HG03108 (cell line): ENCODE measurements around the gene EMID1.

Source experiments
- ATAC-seq: cut with Tn5 transposase; IDR thresholded peaks from one replicate; pipeline ENCODE4 v1.9.1; 2021; ENCODE audit warnings: moderate library complexity; ENCODE audit not compliant: unreplicated experiment

Gene EMID1

DNA sequence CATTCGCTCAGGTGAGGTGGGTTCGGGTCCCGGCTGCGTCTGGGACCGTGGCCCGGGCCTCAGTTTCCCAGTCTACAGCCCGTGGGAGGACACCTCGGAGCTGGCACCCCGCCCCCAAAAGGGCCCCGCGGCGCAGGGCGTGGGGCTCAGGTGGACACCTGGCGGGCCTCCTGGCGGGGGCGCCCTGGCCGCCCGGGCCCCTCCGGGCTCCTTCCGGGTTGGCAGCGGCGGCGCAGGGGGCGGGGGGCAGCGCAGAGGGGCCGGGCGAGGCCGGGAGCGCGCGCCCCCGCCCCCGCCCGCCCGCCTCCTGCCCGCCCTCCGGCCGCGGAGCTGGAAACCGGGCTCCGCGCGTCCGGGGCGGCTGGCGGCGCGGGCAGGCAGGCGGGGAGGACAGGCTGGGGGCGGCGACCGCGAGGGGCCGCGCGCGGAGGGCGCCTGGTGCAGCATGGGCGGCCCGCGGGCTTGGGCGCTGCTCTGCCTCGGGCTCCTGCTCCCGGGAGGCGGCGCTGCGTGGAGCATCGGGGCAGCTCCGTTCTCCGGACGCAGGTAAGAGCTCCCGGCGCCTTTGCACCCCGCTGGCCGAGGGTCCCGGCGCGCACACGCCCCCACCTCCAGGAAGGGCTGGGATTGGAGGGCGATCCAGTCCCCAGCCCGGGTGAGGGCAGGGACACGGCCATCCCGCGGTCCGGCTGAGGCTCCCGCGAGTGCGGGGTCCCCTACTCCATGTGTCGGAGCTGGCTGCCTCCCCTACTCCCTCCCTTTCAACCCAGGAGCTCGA is at the start of gene EMID1:
Gene EMID1 (plus strand): TSS at position 303 of the 778 bp plus-strand sequence. CDS start 143 bp downstream, at position 446.
- ATAC-seq = no peak

DNA sequence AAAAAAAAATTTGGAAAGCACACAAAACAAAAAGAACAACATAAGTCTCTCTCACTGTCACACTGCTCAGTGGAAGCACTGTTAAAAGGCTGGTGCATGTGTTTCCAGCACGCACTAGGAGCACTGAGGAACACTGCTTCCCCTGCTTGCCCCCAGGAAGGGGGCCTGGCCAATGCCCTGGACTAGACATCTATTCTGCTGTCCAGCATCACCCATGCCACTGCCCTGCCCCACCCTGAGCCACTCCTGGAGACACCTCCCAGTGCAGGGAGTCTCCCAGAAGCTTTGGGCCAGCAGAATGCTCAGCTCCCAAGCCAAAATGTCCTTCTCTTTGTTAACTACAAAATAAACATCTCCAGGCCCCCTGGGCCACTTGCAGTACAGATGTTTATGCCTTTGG is 49.7 kb upstream of the EMID1 start:
- ATAC-seq = no peak

DNA sequence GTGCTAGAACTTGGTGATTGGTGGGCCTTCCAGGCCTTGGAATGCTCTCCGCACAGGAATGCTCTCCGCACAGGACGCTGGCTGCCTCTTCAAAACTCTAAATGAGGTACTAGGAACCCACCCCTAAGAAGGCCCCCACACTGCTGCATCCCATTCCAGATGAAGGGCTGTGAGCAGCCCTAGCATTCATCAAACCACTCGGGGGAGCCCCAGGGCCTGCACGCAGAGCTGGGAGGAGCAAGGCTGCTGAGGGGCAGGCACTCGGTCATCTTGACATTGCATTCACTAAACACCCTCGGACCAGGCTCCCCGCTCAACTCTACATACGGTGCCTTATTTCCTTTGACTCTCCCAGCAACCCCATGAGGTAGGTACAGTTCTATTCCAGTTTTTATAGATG is 49.2 kb upstream of the EMID1 start:
- ATAC-seq = peak; percentile 60

DNA sequence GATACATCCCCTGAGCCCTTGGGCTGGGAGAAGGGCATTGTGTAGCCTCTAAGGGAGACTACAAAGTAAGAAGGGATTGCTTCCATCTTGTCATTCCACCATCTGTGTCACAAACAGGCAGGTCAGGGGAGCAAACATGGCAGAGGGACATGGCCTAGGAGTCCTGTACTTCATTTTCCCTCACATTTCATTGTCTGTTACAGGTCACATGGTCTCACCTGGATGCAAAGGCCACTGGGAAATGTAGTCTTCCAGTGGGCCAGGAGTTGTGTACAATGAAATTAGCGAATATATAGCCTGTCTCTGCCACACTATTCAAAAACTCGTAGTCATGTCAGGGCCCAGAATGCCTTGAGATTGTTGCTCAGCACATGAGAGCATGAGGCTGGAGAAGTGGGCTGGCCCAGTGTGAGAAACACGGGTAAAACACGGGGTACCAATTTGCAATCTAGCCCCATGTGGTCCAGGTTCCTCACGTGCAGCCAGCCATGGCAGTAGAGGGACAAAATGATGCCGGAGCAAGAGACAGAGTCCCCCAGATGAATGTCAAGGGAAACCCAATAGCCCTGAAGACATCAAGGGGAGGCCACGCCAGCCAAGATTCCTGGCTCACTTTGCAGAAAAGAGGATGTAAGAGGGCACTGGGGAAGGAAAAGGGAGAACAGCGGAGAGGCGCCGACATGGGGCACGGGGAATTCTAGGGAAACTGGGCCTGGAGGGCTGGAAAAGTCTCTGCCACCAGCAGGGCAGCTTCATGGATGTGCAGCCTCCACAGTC is 47.7 kb upstream of the EMID1 start:
- ATAC-seq = no peak

DNA sequence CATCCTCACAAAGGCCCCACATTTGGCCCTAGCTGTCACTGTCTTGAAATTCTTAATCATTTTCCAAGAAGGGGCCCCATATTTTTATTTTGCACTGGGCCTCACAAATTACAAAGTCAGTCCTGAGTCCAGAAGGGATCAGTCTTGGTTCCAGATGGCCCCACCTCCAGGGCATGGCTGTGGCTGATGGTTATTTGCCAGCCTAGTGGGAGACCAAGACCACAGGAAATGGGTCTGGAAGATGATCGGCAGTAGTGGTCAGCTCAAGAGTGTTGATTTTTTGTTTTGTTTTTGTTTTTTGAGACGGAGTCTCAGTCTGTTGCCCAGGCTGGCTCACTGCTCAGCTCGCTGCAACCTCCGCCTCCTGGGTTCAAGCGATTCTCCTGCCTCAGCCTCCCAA is 47.1 kb upstream of the EMID1 start:
- no peak for ATAC-seq

DNA sequence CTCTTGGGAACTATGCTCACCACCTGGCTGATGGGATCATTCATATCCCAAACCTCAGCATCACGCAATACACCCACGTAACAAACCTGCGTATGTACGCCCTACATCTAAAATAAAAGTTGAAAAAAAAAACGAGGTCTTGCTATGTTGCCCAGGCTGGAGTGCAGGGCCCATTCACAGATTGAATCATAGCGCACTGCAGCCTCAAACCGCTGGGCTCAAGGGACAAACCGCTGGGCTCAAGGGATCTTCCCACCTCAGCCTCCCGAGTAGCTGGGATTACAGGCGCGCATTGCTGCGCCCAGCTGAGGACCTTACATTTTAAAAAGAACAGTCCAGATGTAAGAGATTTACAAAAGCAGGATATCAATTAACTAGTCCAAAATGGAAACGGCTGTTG is 41.9 kb upstream of the EMID1 start:
- ATAC-seq = no peak

DNA sequence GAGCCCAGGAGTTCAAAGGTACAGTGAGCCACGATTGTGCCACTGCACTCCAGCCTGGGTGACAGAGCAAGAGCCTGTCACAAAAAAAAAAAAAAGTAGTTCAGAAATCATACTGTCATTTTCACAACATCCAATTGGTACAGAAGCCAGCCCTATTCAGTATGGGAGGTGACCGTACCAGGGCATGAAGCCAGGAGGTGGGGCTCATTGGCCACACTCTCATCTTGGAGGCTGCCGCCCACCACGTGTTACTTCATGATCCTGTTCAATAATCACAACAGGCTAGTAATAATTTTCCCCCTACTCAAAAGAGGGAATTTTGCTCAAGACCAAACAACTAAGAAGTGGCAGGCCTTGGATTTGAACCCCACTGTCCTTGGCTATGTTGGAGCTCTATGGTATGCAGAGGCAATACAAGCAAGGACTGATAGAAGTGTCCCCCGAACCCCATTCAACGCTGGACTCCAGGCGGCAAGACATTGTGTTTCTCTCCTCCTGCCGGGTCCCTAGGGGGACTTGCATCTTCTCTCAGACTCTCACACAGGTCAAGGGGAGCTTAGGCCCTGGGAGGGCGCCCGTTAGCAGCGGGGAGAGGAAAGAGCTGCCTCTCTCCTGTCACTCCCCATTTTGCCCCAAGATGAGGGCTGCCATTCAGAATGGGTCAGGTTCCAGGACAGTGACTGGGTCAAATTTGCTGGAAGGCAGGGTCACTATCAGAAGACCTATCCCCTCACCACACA is 40.2 kb upstream of the EMID1 start:
- no peak for ATAC-seq

DNA sequence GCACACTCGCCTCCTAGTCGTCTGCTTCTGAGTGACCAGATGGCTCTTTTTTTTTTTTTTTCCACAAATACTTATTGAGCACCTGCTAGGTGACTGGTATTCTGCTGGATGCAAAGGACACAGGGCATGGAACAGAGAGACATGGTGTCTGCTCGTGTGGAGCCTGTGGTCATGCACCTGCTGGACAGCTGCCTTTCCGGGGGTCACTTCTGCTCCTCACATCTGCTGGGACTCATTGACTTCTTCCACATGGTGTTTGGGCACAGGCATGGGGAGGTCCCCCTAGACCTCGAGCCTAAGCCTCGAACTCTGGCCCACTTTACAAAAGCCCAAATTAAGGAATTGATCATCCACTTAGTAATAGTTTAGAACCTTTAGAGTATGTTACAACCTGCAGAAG is 39.5 kb upstream of the EMID1 start:
- ATAC-seq = no peak

DNA sequence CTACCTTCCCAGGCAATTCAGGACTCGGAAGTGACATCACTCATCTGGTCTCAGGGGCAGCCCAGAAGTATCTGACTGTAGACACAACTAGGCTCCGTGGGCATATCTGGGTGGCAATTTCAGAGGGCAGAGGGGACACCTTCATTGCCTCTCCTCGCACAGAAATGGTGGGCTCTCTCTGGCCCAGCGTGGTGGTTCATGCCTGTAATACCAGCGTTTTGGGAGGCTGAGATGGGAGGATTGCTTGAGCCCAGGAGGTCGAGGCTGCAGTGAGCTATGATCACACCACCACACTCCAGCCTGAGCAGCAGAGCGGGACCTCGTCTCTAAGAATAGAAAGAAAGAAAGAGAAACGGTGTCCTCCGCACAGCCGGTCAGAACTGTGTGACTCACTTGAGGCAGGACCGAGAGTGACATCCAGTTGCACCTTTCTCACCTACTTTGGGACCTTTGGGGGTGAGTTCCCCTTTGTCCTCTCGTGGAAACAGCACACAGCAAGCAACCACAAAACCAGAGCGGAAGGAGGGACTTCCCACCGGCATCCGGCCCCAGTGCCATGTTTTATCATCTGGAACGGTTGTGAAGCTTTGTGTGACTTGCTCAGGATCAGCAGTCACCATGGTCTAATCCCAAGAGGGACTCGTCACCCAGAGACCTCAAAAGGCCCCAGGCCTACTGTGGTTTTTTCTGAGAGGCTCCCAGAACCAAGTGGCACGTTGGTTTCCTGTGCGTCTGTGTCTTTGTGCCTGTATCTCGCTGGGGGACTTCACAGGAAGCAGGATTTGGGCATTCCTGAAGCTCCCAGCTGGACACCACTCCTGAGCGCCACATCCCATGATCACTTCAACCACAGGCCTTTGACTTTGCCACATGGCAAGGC is 38.4 kb upstream of the EMID1 start:
- ATAC-seq = peak; percentile 82

DNA sequence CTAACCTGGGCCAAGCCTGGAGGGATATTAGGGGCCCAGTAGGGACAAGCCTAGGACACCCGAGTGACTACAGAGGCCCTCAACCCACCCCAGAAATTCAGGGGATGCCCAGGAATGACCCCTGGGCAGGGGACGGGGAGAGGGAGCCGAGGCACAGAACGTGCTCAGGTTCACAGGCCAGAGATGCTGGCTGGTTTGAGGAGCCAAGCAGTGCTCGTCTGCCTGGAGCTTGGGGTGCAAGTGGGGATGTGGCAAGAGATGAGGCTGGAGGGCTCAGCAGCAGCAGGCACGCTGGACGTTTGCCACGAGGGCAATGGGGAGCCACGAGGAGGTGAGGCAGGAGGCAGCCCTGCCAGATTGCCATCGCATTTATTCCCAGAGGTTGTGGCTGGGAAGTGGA is 34.0 kb upstream of the EMID1 start:
- no peak for ATAC-seq

DNA sequence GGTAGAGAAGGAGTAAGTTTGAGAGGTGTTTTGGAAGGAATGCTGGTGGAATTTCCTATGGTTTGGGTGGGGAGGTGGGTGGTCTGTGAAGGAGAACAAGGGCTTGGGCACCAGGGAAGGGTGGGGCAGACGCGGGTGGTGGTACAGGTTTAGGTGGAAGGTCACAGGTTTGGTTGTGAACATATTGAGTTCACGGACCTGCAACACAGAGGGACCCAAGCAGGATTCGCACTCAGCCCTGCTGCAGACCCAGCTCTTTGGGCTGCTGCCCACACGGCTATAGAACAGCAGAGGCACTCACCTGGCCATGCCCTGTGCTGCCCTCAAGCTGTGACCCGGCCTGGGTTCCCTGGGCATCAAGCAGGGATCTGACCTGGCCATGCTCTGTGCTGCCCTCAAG is 33.5 kb upstream of the EMID1 start:
- ATAC-seq = no peak

DNA sequence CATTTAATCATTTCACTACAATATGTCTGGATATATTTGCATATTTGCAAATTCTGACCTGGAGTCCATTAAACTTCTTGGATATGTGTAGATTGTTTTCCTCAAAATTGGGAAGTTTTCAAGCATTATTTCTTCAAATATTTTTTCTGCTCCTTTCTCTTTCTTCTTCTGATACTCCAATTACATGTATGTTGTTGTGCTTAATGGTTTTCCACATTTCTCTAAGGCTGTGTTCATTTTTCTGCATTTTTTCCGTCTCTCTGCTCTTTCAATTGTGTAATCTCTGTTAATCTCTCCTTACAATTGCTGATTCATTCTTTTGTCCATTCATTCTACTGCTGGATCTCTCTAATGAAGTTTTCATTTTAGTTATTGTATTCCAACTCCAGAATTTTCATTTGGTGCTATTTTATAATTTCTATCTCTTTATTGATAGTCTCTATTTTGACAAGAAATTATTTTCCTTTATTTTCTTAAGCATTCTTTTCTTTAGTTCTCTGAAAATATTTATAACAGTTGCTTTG is 30.3 kb upstream of the EMID1 start:
- ATAC-seq = no peak

DNA sequence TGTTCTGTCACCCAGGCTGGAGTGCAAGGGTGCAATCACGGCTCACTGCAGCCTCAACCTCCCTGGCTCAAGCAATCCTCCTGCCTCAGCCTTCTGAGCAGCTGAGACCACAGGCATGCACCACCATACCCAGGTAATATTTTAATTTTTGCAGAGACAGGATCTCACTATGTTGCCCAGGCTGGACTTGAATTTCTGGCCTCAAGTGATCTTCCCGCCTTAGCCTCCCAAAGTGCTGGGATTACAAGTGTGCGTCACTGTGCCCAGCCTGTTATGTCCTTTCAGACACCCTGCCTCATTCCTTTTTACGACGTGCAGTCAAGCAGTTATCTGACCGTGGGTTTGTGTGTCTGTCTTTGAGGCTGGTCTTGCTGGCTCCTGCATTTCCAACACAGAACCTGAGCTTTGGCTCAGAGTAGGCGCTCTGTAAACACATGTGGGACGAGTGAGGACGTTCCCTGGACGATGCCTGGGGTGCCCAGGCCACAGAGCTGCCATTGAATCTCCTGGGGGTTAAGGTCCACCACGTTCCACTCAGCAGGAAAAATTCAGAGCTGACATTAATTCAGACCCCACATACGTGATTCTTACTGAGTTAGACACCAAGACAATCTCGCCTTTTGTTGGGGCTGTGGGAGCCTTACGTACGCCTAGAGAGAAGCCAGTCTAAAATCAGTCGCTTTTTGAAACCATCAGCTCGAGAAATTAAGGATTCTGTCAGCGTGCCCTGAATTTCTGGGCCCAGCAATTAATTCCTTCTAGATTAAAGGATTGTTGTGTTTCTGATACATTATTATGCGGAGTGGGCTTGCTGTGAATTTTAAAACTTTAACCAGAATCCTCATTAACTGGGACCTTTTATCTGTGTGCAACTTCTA is 21.5 kb upstream of the EMID1 start:
- ATAC-seq = no peak

DNA sequence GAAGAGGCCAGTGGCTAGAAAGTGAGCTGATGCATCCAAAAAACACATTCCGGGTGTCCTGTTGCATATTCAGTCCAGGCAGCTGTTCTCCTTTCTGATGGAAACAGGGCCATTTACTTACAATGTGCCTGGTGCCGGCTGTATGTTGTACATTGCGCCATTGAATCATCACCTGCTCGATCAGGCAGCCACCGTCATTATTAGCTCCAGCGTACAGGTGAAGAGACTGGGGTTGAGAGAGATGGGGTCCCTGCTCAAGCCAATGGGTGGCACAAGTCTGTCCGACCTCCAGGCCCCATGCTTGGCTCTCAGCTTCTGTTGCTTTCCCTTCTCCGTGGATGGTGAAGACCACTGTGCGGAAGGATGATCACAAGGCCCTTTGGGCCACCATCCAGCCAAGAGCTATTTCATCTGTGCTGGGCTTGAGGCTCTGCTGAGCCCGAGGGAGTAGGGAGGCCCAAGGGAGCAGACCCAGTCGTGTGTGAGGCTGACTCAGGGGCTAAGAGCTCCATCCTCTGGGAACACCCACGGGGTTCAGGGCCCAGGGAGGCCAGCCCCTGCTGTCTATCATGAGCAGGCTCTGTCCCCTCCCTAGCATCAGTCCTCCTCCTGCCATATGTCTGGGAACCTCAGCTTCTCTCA is 20.7 kb upstream of the EMID1 start:
- ATAC-seq = no peak

DNA sequence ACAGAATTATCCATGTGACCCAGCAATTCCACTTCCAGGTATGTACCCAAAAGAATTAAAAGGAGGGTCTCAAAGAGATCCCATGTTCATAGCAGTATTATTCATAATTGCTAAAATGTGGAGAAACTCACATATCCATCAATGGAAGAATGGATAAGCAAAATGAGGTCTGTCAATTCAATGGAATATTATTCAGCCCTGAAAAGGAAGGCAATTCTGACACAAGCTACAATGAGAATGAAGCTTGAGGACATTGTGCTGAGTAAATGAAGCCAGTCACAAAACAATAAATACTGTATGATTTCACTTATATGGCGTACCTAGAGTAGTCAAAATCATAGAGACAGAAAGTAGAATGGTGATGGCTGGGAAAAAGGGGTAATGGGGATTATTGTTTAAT is 19.4 kb upstream of the EMID1 start:
- no peak for ATAC-seq

DNA sequence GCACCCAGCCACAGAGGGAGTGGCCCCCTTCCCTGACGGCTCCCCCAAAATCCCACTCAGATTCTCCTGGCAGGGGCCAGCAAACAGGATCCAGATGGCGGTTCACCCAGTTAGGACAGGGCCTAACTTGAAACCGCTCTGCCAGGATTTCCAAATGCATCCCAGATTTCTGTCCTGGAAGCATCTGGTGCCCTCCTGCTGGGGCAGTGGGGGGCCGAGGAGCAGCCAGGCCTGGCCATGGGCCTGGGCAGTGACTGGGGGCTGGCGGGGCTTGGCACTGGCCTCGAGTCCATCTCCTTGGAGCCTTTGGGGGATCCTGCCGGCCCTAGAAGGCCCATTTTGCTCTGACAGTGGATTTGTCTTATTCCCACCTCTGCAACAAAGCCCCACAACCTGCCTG is 17.9 kb upstream of the EMID1 start:
- ATAC-seq = no peak

DNA sequence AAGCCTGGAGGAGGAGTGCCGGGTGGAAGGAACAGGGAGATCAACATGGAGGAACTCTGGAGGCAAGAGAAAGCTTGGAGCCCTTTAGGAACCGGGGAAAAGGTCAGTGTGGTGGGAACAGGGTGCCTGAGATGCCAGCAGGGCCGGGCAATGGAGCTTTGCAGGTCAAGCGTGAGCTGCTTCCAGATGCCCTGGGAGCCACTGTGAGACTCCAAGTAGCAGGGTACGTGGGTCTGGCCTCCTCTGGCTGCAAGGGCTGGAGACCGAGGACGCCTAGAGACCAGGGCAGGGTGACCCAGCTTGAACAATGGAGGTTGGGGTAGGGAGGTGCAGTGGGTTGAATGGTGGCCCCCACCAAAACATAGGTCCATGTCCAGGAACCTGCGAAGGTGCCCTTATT is 15.6 kb upstream of the EMID1 start:
- no peak for ATAC-seq

DNA sequence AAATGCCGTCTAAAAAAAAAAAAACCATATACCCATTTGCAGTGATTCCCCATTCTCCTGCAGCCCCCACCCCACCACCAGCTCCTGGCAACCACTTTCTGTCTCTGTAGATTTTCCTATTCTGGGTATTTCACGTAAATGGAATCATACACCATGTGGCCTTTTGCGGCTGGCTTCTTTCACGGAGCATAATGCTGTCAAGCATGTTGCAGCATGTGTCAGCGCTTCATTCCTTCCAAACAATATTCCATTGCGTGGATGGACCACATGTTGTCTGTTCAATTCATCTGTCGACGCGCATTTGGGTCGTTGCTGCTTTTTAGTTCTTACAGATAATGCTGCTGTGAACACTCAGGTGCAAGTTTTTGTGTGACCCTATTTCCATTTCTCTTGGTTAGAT is 14.8 kb upstream of the EMID1 start:
- no peak for ATAC-seq

DNA sequence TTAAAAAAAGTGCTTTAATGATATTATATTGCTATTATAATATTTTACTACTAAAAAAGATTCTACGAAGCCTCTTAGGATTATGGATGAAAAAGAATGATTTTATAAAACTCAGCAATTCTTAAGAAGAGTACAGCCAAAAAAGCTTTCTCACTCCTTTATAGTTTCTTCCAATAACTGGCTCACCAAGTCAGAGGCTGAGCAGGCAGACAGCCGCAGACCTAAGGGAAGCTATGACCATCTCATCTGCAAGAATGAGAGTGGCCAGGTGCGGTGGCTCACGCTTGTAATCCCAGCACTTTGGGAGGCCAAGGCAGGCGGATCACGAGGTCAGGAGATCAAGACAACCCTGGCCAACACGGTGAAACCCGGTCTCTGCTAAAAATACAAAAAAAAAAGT is 12.7 kb upstream of the EMID1 start:
- no peak for ATAC-seq
